GM21529 (cell line): Measurements from ENCODE around the gene SMC1B.
"Not testable (repeated sequence)": the region's sequence is repeated elsewhere in the genome, so short reads cannot be mapped to it uniquely, and the experiment has no call there.

Experiments
- ATAC-seq: cut with Tn5 transposase; IDR thresholded peaks from one replicate; pipeline ENCODE4 v1.9.1; 2021; ENCODE audit not compliant: unreplicated experiment

Gene SMC1B, protein sequence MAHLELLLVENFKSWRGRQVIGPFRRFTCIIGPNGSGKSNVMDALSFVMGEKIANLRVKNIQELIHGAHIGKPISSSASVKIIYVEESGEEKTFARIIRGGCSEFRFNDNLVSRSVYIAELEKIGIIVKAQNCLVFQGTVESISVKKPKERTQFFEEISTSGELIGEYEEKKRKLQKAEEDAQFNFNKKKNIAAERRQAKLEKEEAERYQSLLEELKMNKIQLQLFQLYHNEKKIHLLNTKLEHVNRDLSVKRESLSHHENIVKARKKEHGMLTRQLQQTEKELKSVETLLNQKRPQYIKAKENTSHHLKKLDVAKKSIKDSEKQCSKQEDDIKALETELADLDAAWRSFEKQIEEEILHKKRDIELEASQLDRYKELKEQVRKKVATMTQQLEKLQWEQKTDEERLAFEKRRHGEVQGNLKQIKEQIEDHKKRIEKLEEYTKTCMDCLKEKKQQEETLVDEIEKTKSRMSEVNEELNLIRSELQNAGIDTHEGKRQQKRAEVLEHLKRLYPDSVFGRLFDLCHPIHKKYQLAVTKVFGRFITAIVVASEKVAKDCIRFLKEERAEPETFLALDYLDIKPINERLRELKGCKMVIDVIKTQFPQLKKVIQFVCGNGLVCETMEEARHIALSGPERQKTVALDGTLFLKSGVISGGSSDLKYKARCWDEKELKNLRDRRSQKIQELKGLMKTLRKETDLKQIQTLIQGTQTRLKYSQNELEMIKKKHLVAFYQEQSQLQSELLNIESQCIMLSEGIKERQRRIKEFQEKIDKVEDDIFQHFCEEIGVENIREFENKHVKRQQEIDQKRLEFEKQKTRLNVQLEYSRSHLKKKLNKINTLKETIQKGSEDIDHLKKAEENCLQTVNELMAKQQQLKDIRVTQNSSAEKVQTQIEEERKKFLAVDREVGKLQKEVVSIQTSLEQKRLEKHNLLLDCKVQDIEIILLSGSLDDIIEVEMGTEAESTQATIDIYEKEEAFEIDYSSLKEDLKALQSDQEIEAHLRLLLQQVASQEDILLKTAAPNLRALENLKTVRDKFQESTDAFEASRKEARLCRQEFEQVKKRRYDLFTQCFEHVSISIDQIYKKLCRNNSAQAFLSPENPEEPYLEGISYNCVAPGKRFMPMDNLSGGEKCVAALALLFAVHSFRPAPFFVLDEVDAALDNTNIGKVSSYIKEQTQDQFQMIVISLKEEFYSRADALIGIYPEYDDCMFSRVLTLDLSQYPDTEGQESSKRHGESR

DNA sequence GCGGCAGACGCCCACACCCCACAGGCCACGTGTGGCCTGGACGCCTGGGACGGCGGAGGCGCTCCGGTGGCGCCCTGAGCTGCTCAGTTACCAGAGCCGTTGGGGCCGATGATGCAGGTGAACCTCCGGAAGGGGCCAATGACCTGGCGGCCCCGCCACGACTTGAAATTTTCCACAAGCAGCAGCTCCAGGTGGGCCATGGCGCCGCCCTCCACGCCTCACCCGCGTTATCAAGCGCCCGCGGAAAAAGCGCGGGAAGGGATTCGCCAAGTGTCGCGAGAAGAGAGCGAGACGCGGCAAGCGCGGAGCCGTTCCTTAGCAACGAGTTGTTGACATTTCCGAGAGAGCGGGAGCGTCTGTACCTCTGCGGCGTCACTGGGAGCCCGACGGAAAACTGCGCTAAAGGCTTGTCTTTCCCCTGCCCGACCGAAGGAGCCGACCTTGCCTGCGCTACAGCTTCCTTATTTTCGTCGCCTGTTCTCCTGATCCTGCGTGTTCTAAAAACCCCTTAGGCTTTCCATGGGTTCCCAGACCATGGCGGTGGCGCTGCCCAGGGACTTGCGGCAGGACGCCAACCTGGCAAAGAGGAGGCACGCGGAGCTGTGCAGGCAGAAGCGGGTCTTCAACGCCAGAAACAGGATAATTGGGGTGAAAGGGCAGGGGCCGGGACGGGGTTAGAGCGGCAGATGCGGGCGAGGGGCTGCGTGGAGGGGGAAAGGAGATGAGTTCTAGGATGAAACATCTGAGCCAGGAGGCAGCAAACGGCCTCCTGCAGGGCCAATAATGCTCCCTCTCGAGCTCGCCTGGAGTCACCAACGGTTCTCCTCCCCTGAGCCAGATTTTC is at the start of gene SMC1B, which contains the start of gene RIBC2:
Gene SMC1B, minus strand, starts transcription at position 232 of the 844 bp plus-strand sequence. Its CDS starts 32 bp downstream, at position 200.
Gene RIBC2, plus strand, starts transcription at position 326 of the 844 bp plus-strand sequence. Its CDS starts 194 bp downstream, at position 520.
- ATAC-seq, result no peak

DNA sequence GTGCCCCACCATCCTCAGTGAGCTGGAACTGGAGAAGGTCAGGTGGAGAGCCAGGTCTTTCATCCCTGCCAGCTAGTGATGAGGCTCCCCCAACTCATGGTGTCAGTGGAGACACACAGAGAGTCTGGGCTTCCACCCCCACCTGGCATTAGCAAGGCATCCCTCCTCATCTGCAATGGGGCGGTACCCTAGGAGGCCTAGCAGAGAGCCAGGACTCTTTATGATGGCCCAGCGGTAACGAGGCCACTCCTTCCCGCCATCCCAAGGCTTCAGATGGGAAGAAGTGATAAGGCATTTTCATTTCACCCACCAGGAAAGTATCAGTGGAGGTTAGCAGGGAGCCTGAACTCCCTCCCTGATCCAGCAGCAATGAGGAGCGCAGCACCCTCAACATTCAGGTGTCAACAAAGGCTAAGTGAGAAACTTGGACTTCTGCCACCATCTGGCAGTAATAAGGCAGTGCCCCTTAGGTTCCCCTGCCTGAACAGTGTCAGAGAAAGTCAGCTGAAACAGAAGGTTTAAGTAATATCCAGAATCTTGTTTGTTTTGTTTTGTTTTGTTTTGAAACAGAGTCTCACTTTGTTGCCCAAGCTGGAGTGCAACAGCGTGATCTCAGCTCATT is 48.7 kb upstream of the SMC1B start:
- no peak for ATAC-seq

DNA sequence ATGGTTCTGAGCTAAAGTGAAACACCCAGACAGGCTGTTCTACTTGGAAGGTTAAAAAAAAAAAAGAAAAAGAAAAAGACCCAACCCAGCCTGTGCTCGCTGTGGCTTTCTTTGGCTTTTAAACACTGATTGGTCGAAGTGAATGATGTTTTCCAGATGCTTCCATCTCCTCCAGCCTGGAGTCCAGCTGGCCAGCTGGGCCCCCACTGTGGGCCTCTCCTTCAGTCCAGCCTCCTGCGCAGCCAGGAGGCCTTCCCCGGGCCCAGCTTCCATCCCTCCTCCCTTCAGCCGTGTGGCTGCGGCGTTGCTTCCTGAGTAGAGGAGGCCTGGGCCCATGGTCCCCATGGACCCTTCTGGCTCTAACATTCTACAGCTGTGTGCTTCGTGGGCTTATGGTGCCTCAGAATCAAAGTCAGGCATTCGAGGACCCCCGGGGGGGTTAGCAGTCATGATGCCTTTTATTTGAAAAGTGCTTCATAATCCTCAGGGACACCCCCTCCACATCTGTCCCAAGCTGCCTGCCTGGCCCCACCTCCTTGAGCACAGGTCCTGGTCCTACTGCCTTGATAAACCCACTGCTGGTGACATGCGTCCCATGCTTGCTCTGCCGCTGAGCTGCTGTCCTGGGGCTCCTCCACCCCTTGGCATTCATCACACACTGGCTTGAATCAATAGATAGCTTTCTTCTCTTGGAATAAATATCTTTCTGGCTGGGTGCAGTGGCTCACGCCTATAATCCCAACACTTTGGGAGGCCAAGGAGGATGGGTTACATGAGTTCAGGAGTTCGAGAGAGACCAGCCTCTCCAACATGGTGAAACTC is 47.1 kb upstream of the SMC1B start:
- no peak for ATAC-seq

DNA sequence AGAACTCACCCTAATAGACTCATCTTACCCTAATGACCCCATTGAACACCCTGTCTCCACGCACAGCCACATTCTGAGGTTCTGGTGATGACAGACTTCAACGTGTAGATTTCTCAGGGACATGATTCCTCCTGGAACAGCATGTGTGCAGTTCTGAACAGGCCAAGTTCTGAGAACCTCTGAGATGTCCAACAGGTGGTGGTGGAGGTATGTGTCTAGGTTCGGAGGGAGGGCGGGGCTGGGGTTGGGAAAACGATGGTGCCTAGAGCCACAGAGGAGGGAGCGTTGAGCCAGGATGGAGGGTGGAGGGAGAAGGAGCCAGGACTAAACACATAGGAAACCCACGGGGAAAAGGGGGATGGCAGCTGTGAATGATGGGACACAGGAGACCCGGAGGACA is 45.8 kb upstream of the SMC1B start:
- no peak for ATAC-seq

DNA sequence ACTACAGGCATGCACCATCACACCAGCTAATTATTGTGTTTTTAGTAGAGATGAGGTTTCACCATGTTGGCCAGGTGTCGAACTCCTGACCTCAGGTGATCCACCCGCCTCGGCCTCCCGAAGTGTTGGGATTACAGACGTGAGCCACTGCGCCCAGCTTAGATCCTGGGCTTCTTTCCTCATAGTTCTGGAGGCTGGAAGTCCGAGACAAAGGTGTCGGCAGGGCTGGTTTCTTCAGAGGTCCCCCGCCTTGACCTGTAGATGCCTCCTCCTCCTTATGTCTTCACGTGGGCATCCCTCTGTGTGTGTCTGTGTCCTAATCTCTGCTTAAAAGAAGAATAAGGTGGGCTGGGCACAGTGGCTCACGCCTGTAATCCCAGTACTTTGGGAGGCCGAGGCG is 45.1 kb upstream of the SMC1B start:
- ATAC-seq, result no peak

DNA sequence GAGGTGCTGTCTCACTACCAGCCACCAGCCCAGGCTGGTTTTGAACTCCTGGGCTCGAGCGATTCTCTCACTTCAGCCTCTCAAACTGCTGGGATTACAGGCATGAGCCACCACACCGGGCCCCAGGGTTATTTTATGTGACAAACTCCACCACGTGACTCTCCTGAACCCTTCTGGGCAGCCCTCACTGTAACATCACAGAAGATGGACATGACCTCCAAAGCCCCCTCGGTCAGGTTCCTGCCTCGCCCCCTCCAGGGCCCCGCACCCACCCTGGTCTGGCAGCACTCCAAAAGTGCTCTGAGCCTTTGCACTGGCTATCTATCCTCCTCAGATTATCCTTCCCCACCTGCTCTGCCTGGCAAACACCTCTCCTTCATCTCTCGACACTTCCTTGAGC is 43.4 kb upstream of the SMC1B start:
- ATAC-seq, result no peak

DNA sequence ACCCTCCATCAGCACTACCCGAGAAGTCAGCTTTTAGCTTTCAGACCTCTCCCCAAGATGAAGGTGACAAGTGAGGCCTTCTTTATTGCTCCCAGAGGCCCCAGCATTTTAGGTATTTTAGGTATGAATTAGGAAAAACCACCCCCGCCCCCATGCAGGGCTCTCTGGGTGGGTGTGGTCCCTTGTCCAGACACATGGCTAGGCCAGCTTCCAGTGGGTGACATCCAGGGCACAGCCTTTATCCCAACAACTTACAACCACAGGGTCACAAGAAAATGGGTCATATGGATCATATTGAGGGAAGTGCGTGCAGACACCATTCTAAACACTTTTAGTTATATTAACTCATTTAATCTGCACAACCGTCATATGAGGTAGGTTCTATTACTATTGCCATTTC is 42.2 kb upstream of the SMC1B start:
- ATAC-seq, result no peak

DNA sequence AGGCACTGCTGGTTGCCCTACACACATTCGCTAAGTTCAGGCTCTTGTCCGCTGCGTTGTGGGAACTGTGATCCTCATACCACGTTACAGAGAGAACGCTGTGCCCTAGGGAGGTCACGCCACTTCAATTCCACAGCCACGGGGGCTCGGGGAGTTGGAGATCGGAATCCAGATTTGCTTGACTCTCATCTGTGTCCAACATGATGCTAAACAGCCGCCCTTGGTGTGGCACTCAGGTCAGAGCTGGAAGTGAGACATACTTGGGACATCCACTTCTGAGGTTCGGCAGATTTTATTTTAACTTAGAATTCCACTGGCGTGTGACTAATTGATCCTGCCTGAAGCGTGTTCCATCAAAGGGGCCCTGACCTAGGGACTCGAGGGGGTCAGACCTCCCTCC is 41.8 kb upstream of the SMC1B start:
- ATAC-seq, result no peak

DNA sequence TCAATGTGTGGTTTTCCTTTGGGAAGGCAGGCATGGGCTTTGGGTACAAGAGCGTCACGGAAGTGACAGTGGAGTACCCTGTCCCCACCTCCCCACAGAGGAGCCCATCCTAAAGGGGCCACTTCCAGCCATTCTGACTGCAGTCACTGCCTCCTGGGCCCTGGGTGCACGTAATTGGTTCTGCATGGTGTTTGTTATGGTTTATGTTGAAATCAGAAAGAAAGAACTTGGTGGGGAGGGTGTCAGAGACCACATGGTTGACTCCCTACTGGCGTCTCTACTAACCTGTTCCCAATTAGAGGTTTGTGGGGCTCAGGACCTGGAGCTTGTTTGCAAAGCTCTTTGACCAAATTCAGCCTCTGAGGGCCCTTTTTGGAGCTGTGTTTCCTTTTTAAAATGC is 40.9 kb upstream of the SMC1B start:
- ATAC-seq, result no peak

DNA sequence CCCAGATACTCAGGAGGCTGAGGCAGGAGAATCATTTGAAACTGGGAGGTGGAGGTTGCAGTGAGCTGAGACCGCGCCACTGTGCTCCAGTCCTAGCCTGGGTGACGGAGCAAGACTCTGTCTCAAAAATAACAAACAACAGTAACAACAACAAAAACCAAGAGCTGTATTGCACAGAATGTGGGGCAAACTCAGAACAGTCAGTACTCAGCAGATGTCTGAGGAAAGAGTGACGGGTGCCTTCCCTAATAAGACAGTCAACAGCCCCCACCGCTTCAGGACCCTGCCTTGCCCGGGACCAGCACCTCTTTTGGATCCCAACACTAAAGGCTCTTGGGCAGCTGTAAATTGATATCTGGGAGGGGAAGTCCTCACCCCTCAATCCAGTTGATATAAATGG is 40.4 kb upstream of the SMC1B start:
- no peak for ATAC-seq

DNA sequence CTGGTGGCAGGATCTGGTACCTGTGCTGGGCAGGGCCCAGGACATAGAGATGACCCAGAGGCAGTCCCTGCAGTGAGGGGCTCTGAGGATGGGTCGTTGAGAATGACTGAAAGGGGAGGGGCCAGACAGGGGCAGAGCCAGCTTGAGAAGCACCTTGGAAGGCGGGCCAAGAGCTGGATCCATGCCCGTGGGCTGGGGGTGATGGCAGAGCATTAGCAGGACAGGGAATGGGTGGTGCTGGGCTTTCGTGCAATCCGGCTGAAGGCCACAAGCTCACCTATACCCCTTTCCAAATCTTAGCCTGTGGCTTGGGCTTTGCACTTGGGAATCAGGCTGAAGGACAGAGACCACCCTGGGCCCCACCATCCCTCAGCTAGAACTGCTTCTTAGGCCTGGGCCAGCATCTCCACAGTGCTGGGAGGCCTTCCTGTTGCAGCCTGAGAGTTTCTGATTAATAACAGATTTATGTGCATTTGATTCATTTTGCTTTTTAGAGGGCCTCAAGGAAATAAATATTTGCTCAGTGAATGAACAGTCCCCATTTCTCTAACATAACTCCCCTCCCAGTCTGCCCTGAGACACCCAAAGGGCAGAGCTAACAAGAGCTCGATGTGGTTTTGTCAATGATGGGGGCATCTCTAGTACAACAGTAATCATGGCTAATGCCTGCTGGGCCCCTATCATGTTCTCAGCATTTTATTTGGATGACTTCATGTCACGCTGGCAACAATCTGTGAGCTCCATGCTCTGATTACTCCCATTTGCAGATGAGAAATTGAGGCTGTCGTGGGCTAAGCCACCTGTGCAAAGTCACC is 39.4 kb upstream of the SMC1B start:
- no peak for ATAC-seq

DNA sequence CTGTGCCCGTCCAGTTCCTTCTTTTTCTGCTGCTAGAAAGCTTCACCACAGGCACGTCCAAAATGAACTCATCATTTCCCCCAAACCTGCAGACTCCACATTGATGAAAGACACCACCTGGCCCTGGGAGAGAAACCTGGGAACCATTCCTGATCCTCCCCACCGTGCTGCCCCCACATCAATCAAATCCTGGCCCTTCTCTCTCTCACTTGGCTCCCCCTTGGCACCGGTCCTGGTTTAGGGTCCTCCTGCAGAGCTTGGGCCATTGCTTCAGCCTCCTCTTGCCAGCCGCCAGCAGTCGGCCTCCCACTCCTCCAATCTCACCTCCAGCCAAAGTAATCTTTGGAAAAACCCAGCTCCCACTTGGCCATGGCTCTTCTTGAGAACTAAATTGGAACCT is 38.6 kb upstream of the SMC1B start:
- ATAC-seq, result no peak

DNA sequence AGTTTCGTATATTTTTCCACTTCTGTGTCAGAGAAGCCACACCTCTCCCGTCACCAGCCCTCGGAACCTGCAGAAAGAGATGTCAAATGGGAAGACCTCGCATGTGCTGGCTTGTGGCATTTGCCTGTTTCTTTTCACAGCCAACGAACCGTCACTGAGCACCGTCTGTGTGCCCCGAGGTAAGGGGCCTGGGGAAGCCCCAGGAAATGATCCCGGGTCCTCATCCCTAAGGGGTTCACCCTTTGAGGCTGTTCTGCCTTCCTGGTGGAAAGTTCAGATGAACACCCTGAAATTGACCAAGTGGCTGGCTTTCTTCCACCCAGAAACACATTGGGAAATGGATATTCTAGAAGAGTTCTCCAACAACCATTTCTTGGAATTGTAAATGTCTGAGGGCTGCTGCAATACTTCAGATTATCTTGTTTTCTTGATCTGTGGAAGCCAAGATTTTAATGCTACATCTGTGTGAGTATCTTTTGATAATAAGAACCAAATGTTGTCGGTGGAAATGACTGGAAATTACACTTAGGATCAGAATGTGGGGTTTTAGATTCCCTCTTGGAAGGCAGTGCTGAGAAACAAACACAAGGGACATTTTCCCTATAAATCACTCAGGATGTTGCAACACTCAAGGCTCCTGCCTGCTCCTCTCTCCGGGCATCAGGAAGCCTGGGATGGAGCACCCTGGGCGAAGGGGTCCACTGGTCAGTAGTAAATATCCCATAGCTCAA is 37.7 kb upstream of the SMC1B start:
- no peak for ATAC-seq

DNA sequence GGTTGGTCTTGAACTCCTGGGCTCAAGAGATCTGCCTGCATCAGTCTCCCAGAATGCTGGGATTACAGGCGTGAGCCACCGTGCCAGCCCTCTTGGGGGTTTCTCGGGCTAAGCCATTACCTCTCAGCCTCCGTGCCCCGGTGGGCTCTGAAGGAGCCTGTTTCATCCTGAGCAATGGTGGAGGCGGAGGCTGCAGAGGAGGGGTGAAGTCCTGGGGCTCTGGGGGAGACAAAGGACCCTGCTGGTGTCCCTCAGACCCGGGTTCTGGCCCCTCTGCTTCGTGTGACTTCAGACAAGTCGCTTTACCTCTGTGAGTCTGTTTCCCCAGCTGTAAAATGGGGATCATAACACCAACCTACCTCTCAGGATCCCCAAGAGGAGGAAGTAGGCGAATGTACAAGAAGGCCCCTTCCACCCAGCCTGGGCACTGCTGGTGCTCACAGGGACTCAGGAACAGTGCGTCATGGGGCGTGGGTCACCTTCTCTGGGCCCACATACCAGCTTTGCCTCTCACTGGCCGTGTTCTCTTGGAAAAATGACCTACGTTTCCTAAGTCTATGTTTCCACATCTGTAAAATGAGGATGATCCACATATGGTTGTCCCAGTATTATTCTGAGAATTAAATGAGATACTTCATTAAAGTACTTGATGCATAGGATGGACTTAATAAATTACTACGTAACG is 36.8 kb upstream of the SMC1B start:
- no peak for ATAC-seq

DNA sequence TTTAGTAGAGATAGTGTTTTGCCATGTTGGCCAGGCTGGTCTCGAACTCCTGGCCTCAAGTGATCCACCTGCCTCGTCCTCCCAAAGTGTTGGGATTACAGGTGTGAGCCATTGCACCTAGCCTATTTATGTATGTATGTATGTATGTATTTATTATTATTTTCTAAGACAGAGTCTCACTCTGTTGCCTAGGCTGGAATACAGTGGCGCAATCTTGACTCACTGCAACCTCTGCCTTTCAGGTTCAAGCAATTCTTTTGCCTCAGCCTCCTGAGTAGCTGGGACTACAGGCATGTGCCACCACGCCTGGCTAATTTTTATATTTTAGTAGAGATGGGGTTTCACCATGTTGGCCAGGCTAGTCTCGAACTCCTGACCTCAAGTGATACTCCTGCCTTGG is 36.0 kb upstream of the SMC1B start:
- not testable (repeated sequence) for ATAC-seq

DNA sequence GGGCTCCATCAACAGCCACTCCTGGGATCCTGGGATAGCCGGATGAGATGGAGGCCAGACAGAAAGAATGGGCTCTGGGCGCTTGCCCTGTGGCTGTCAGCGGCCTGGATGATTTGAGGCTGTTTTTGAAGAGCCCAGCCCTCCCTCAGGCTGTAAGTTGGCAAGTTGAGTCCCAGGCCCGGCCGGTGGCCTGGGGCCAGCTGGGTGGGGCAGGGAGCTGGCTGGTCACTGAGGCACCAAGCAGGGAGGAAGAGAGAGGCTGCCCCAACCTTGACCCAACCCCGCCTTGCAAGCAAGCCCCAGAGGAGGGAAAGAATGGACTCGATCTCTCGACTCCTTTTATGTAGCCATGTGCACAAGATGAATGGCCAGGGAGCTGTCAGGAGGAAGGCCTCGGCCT is 35.0 kb upstream of the SMC1B start:
- ATAC-seq, result no peak

DNA sequence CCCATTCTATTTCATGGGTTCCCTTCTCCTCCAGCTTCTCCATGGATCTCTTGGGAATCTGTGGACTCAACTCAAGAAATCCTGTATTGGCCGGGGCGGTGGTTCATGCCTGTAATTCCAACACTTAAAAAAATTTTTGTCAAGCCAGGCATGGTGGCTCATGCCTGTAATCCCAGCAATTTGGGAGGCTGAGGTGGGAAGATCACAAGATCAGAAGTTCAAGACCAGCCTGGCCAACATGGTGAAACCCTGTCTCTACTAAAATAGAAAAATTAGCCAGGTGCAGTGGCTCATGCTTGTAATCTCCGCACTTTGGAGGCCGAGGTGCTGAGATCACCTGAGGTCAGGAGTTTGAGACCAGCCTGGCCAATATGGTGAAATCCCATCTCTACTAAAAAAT is 34.2 kb upstream of the SMC1B start:
- not testable (repeated sequence) for ATAC-seq
